GM19023 (cell line): ENCODE data around the gene HSPB2.
A peak's percentile ranks its signal among the peaks of the same experiment; 100 is the strongest.
"Not testable (repeated sequence)": the region's sequence is repeated elsewhere in the genome, so short reads cannot be mapped to it uniquely, and the experiment has no call there.

Experiments
- ATAC-seq: cut with Tn5 transposase; IDR thresholded peaks from one replicate; pipeline ENCODE4 v1.9.1; 2021; ENCODE audit warnings: mild to moderate bottlenecking, moderate library complexity; ENCODE audit not compliant: unreplicated experiment

The HSPB2 gene, protein sequence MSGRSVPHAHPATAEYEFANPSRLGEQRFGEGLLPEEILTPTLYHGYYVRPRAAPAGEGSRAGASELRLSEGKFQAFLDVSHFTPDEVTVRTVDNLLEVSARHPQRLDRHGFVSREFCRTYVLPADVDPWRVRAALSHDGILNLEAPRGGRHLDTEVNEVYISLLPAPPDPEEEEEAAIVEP

DNA sequence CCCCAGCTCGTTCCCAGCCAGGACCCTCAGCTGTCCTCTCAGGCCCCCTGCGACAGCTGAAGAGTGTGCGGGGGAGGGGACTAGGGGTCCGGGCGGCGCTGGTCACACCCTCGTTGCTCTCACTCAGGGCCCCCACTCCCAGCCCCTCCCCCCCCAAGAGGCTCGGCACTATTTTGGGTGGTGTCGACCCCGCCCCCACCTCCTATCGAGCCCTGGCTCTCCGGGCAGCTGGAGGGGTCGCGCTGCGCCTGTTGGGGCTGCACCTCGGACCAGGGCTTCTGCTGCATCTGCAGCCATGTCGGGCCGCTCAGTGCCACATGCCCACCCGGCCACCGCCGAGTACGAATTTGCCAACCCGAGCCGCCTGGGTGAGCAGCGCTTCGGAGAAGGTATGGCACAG lies at the start of gene HSPB2:
HSPB2 (plus strand) TSS at position 200 of the 400 bp plus-strand sequence; CDS start at position 296, 96 bp downstream.
- ATAC-seq, result no peak

DNA sequence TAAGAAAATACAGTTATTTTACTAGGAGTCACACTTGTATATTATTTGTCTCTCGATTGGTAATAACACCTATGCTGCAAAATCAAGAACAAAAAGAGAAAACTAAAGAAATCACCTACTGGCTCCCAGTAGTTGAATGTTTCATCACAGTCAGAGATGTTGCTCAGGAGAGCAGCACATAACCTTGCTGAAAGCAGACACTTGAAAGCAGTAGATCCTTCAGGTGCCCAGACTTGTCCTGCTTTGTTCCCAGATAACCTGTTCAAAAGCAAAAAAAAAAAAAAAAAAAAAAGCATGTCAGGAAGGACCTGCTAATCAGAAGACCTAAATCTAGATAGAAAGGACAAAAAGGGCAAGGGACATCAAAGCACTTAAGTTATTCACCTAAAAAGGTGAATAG lies 42.4 kb upstream of the HSPB2 start:
- no peak for ATAC-seq

DNA sequence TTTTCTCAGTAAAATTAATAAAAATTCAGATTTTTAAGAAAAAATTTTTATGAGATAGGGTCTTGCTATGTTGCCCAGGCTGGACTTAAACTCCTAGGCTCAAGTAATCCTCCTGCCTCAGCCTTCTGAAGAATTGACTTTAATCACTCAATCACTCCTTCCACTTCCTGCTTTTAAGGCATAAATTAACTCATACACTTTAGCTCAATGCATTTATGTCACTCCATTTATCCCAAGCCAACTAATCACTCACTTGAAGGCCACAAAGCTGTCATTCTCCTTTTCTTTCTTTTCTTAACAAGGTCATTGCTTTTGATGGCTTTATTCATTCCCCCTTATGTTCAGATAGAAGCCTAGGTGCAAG lies 42.0 kb upstream of the HSPB2 start:
- ATAC-seq, result peak; percentile 4

DNA sequence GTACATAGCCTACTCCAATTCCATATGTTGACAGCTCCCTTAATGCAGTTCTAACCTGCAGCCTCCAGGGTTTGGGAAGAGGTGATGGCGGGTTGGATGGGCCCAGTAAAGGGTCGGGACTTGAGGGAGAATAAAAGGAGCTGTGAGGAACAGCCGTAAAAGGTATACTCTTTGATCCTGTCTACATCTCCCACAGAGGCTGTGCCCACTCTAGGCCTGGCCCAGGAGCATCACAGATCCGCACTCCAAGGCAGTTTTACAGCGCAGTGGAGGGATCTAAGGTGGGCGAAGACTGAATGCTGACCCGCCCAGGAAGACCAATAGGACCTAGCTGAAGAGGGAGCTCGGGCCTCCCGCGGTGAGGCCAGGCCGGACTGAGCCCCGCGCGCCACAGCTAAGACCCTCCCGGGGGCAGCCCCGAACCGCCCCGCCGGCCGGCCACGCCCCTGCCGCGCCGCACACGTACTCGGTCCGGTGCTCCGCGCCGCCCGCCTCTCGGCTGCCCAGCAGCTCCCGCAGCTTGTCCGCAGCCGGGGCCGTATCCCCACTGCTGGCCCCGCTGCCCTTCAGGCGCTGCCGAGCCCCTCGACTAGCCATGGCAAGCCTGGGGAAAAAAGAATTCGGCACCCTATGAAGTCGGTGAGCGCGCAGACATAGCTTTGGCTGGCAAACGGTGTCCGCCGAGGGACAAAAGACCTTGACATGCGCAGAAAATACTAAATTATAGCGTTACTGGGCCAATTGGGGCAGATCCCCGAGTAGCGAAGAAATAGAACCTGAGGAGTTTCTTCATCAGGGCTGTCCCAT lies 41.4 kb upstream of the HSPB2 start, which contains the start of gene ALG9:
ALG9 (minus strand) TSS at position 696 of the 807 bp plus-strand sequence; CDS start at position 597, 99 bp downstream.
- peak; percentile 91 for ATAC-seq

DNA sequence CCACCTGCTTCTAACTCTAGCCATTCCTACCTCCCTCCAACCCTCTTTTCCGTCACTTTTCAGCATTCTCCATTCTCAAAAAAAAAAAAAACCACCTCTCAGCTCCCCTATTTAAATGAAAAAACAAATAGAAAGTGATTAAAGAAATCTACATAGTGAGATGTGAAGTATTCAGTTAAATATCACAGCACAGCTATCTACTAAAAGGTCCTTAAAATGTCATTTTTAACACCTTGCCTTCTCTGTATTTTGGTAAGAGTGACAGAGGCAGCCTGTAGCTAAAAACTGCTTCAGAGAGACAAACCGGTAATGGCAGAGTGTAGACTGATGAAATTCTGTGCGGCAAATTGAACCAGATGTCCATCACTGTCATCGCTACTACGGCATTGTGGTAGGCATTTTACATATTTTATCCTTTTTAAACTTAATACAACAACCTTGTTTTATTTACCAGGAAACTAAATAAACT lies 40.8 kb upstream of the HSPB2 start:
- ATAC-seq, result no peak

DNA sequence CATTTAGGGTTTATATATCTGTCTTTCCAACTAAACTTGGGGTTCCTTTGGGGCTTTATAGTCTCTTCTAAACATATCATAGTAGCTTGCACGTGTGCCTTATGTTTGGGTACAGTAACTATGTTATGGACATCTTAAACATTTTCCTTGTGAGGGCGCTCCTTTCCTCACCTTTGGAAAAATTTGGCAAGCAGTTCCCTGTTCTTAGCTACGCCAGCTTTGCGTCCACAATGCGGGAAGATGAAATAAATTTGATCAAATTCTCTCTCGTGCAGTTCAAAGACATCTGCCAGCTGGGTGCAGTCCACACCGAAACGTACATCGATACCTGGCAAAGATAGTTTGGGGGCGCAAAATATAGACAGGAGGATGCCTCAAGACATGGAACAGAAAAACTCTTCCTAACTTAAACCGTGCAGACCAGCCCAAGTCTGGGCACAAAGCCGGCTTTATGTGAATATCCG lies 34.1 kb upstream of the HSPB2 start:
- ATAC-seq, result peak; percentile 4

DNA sequence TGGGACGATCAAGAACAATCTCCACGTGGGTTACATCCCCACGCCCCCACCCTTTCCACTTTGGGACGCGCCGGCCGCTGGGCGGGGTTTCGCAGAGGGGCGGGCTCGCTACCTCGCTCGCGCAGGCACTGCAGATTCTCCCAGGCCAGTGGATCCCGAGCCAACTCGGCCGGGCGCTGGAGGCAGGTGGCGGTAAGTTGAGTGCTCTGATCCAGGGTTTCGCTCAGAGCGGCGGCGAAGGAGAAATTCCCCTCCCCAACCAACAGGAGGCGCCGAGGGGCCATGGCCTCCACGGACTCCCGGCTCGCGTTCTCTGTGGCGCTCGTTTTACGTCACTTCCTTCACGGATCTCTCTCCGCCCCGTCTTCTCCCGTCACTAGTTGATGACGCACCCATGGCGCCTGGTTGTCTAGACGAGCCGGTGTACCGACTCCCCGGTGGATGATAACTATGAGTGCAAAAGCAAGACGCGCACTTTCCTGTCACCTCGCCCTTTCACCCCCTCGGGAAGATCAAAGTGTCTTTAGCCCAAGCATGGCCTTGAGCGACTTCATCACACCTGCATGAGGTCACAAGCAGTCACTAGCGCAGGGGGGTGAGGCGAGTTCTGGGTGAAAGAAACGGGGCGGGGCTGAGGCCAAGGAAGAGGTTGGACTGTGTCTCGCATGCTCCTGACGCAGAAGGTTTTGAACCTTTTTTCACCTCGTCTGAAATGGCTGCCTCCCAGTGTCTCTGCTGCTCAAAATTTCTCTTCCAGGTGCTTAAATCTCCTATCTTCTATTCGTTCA lies 33.5 kb upstream of the HSPB2 start, which contains the start of the genes CFAP68 and FDXACB1:
CFAP68 (plus strand) TSS at position 693 of the 788 bp plus-strand sequence; CDS start at position 713, 20 bp downstream.
FDXACB1 (minus strand) TSS at position 317 of the 788 bp plus-strand sequence; CDS start at position 284, 33 bp downstream.
- ATAC-seq, result peak; percentile 92

DNA sequence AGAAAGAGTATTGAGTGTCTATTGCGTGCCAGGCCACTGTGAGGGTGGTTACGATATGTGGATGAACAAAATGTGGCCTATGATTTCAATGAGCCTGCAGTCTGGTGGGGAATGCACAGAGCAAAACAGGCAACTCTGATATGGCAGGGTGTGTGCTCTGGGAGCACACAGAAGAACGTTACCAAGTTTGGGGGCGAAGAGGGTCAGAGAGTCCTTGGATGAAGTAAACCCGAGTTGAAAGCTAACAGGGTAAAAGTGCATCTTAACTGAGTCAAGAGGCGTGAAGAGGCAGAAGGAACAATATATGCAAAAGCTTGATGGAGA lies 32.9 kb upstream of the HSPB2 start:
- ATAC-seq, result no peak

DNA sequence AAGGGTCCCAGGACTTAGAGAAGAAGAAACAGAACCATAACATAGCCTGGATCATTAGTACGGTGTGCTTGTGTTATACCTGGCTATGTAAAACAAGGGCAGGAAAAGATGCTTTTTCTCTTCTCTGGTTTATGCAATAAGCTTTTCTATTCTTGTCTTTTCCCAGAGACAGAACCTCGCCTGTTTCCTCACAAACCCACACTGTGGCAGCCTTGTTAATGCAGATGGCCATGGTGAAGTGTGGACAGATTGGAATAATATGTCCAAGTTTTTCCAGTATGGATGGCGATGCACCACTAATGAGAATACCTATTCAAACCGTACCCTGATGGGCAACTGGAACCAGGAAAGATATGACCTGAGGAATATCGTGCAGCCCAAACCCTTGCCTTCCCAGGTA lies 30.3 kb upstream of the HSPB2 start:
- ATAC-seq, result no peak

DNA sequence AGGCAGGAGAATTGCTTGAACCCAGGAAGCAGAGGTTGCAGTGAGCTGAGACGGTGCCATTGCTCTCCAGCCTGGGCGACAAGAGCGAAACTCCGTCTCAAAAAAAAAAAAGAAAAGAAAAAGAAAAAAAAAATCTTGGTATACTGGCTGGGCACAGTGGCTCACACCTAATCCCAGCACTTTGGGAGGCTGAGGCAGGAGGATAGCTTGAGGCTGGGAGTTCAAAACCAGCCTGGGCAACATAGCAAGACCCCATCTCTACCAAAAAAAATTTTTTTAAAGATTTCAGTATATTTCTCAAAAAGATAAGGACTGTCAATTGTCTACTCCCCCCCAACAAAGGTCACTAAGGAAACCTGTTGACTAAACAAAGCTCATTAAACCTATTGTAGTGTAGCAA lies 27.5 kb upstream of the HSPB2 start:
- ATAC-seq, result not testable (repeated sequence)

DNA sequence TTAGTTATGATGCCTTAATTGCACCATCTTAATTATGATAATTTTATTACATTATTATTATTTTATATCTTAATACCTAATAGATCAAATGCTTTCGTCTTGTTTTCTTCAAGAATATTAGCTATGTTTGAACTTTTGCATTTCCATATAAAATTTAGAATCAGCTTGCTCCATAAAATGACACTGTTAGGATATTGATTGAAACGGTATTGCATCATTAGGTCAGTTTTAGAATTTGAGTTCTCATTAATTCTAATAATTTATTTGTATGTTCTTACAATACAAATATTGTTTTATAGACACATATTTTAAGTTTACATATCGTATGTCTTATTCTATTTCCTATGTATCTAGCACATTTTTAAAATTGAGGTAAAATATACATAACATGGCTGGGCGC lies 26.5 kb upstream of the HSPB2 start:
- no peak for ATAC-seq

DNA sequence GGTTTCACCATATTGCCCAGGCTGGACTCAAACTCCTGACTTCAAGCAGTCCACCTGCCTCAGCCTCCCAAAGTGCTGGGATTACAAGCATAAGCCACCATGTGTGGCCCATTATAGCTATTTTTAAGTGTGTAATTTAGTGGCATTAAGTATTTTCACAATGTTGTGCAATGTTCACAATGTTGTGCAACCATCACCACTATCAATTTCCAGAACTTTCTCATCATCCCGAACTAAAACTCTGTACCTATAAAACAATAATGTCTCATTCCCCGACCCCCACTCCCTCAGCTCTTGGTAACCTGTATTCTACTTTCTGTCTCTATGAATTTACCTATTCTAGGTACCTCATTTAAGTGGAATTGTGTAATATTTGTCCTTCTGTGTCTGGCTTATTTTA lies 25.7 kb upstream of the HSPB2 start:
- ATAC-seq, result no peak

DNA sequence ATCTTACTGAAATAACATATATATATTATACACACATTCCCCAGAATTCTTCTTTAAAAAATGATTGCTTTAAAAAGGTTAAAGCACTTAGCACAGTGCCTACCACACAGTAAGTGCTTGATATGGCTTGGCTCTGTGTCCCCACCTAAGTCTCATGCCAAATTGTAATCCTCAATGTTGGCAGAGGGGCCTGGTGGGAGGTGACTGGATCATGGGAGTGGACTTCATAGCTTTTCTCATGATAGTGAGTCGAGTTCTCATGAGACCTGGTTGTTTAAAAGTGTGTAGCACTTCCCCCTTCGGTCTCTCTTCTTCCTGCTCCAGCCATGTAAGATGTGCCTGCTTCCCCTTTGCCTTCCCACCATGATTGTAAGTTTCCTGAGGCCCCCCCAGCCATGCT lies 7.1 kb upstream of the HSPB2 start:
- ATAC-seq, result no peak

DNA sequence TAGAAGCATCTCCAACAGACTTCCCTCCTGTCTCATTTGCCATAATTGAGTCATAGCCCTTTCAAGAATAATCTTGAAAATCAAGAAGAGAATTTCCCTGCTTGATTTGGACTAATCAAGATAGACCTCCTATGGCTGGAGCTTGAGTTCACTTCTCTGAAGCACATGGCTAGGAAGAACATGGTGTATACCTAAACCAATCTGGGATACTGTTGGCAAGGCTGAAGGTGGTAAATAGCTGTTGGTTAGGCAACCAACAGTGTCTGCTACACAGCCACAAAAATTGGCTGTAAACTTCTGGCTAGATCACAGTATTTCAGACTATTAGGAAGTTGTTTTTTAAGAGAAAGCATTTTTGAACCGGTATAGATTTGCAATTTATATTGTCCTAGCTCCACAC lies 5.9 kb upstream of the HSPB2 start:
- ATAC-seq, result no peak

DNA sequence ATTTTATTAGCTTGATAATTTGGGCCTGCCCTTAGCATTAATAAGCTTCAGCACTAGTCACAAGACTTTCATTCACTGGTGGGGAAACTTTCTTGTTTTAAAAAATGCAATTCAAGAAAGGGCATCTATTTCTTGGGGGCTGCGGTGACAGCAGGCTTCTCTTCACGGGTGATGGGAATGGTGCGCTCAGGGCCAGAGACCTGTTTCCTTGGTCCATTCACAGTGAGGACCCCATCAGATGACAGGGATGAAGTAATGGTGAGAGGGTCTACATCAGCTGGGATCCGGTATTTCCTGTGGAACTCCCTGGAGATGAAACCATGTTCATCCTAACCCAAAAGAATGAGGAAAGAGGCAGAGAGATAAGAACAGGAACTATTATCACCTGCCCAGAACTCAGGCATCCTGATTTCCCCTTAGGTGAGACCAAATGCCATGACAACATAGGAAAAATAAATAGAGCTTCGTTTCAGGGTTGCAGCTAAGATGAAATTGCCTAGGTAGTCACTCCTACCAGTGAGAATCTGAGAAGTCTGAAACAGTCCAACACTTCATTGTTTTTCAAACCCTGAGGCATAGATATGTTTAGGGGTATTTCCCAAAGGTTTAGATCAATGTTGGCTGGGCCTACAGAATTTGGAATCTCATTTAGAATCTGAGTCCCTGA lies 3.8 kb upstream of the HSPB2 start:
- ATAC-seq, result no peak

DNA sequence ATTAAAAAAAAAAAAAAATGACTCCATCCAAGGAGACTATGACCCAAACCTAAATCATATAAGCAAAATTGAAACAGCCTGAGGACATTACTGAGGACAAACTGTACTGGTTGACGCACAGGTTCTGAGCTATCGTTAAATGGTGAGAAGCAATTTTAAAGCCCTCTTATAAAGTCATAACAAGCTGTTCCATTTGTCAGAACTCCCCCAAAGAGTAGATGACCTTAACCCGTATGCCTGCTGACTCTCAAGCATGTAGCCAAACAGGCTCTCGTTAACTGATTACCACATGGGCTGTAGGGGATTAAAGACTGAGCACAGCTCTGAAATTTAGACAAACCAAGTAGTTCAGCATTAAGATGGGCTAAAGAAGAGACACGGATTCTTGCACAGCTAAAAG lies 3.2 kb upstream of the HSPB2 start:
- no peak for ATAC-seq

DNA sequence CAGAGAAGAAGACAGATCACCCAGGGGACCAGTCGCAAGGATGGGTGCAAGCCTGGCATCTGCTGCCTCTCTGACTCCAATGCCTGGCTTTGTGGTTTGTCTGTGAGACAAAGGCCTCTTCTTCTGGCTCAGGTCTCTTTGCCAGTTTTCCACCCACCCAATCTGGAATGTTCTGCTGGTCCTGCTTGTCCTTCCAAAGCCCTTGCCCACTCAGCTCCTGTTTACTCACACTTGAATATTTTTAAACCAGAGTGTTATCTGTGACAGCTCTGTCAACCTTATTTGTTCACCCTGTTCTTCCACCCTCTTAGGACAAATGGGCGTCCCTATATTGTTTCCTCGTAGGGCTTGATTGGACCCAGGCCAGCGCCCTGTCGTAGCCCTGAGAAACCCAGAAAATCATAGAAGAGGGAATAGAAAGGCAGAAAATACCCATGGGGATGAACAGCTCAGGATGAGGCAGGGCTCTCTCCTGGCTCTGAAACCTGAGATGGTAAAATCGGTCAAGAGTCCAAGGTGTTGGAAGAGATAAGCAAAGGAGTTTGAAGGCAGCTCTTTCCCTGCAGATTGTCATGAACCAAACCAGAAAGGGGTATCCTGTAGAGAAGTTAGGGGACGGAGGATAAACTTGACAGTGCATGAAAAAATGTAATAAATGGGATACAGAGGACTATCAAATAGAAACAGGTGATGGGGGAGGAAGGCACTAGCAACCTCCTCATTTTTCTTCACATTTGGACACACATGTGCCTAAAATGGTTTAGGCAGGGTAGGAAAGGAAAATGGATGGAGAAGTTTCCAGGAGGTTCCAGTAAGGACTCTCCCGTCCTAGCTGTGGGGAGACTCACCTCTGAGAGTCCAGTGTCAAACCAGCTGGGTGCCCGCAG lies 1.6 kb upstream of the HSPB2 start:
- ATAC-seq, result no peak

DNA sequence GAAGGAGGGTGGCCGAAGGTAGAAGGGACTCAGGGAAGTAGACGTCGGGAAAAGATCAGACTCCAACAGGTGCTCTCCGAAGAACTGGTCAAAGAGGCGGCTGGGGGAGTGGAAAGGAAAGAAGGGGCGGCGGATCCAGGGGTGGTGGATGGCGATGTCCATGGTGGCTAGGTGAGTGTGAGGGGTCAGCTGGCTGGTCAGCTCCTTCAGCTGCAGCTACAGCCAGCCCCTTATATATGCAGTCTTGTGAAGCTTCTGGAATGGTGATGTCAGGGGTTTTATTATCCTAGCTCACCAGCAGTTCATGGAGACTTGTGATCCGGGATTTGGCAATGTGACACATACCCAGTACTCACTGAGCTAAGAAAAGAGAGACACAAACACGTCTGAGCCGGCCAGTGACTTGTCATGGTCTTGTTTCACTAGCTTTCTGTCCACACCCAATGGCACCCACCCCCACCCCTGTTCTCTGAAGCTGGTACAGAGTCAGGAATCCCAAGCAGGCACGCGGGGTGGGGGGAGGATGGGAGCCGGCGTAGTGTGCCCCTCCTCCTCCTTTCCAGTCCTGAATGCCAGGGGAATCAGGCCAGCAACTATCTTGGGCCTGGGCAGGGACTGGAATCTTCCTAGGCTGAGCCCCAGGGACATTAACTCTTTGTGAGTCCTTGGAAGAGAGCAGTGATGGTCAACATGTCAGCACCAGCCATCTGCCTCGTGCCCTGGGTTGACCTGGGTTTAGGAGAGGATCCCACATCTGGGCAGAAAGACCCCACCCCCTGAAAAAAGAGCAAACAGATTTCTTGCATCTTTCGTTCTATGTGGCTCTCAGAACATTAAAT lies 752 bp upstream of the HSPB2 start, which contains the start of gene CRYAB:
CRYAB (minus strand) TSS at position 208 of the 839 bp plus-strand sequence; CDS start at position 162, 46 bp downstream.
- ATAC-seq, result no peak
